HCT116 (cell line): ENCODE data around the gene SLC2A1. TPM values are rescaled to one million over a fixed set of nuclear protein-coding genes. Genes with fewer than 3 reads are reported as not detected.

Experiments used
- ATAC-seq: fragments of 200-7000 bp; cut with Tn5 transposase; 2 replicates; pipeline ENCODE4 v1.9.1; 2020; ENCODE audit warnings: mild to moderate bottlenecking, moderate library complexity
- BruUV-seq: library from RNA; stranded (reverse); fragments of 400-500 nt; replicated peaks from 2 replicates; lab custom pipeline; 2021; lab: Mats Ljungman, UMichigan
- CTCF ChIA-PET: fragments of 300-600 bp; sonication (Branson Sonifier 250); formaldehyde crosslinking; loops from one replicate; lab custom pipeline; 2021; ENCODE audit warnings: antibody characterized with exemption; lab: Charles Lee
- POLR2A ChIA-PET: fragments of 300-600, 350-600 bp; sonication (Branson Sonifier 250); formaldehyde crosslinking; loops from one replicate; lab custom pipeline; 2021; ENCODE audit warnings: antibody characterized with exemption; lab: Charles Lee
- RAD21 ChIA-PET, 2 experiments: fragments of 300-600 bp; sonication (Branson Sonifier 250); formaldehyde crosslinking; loops; one replicate each; lab custom pipeline; 2023; ENCODE audit warnings: low total read pairs in 2 of 2; ENCODE audit not compliant: uncharacterized antibody in 2 of 2, unreplicated experiment in 2 of 2, low non-redundant PET in 1 of 2; lab: Charles Lee
- DNase-seq: peaks from one replicate; pipeline ENCODE4 v3.0.0-alpha.2; 2010; ENCODE audit warnings: low read depth, low spot score
- H2AFZ ChIP-seq: fragments of 200-600 bp; shearing (Covaris generic), sonication (generic); 2 replicates; pipeline ENCODE4 v1.6.1; 2017; ENCODE audit warnings: low read depth, mixed run types, mixed read lengths, antibody characterized with exemption, low read length; ENCODE audit not compliant: poor library complexity, severe bottlenecking
- H3K27ac ChIP-seq: 2 replicates; pipeline ENCODE4 v1.5.1; 2012; ENCODE audit warnings: low read depth, low read length
- H3K27me3 ChIP-seq: fragments of 200-600 bp; sonication (generic); 2 replicates; pipeline ENCODE4 v1.6.1; 2016; ENCODE audit warnings: mixed run types, low read length, mixed read lengths; ENCODE audit not compliant: insufficient read depth
- H3K36me3 ChIP-seq, 2 experiments: fragments of 200-500 bp in 1 of 2; fragments of 200-600 bp in 1 of 2; sonication (Bioruptor generic) in 1 of 2; sonication (generic) in 1 of 2; 2 replicates each; pipeline versions ENCODE4 v1.5.1 to v1.6.1; 2014 to 2016; ENCODE audit warnings: low read length in 2 of 2, inconsistent platforms in 1 of 2, mixed read lengths in 1 of 2, mixed run types in 1 of 2; ENCODE audit not compliant: insufficient read depth in 2 of 2, control insufficient read depth in 1 of 2
- H3K4me1 ChIP-seq, 2 experiments: fragments of 200-600 bp in 1 of 2; sonication (generic) in 1 of 2; 2 replicates each; pipeline versions ENCODE4 v1.5.1 to v1.6.1; 2012 to 2017; ENCODE audit warnings: low read length in 2 of 2, inconsistent platforms in 1 of 2, mild to moderate bottlenecking in 1 of 2, mixed read lengths in 1 of 2, mixed run types in 1 of 2, moderate library complexity in 1 of 2; ENCODE audit not compliant: insufficient read depth in 2 of 2, control insufficient read depth in 1 of 2
- H3K4me2 ChIP-seq: fragments of 200-600 bp; sonication (generic); 2 replicates; pipeline ENCODE4 v1.6.1; 2017; ENCODE audit warnings: mixed run types, low read length, mixed read lengths
- H3K4me3 ChIP-seq, 2 experiments: fragments of 200-600 bp in 1 of 2; sonication (generic) in 1 of 2; replicated peaks in 1 of 2; 2 replicates each; pipeline ENCODE4 v1.5.1; 2011 to 2016; ENCODE audit warnings: low read length in 2 of 2, control low read depth in 1 of 2, low read depth in 1 of 2, mild to moderate bottlenecking in 1 of 2, mixed read lengths in 1 of 2, mixed run types in 1 of 2
- H3K79me2 ChIP-seq: fragments of 200-600 bp; sonication (generic); 2 replicates; pipeline ENCODE4 v1.6.1; 2017; ENCODE audit warnings: mild to moderate bottlenecking, mixed run types, low read length, moderate library complexity, mixed read lengths; ENCODE audit not compliant: insufficient read depth
- H3K9ac ChIP-seq: fragments of 200-600 bp; sonication (generic); 2 replicates; pipeline ENCODE4 v1.6.1; 2016; ENCODE audit warnings: low read length, mixed read lengths
- H3K9me2 ChIP-seq: fragments of 200-600 bp; sonication (generic), shearing (Covaris generic); 2 replicates; pipeline ENCODE4 v1.6.1; 2017; ENCODE audit warnings: mixed run types, mild to moderate bottlenecking, moderate library complexity; ENCODE audit not compliant: insufficient read depth
- H3K9me3 ChIP-seq, 2 experiments: fragments of 200-500 bp in 1 of 2; fragments of 200-600 bp in 1 of 2; sonication (Bioruptor generic) in 1 of 2; sonication (generic) in 1 of 2; 2 replicates each; pipeline ENCODE4 v1.6.1; 2014 to 2017; ENCODE audit warnings: low read length in 2 of 2, mixed read lengths in 2 of 2, inconsistent platforms in 1 of 2, low read depth in 1 of 2, mild to moderate bottlenecking in 1 of 2, mixed run types in 1 of 2, moderate library complexity in 1 of 2; ENCODE audit not compliant: control insufficient read depth in 1 of 2, insufficient read depth in 1 of 2
- H4K20me1 ChIP-seq: fragments of 200-600 bp; sonication (generic), shearing (Covaris generic); 2 replicates; pipeline ENCODE4 v1.6.1; 2017; ENCODE audit warnings: mixed run types, mild to moderate bottlenecking, moderate library complexity; ENCODE audit not compliant: insufficient read depth
- ATF3 ChIP-seq: IDR thresholded peaks from 2 replicates; pipeline ENCODE4 v1.6.1; 2012
- CEBPB ChIP-seq: IDR thresholded peaks from 2 replicates; pipeline ENCODE4 v1.6.1; 2012; ENCODE audit warnings: low read depth
- ELF1 ChIP-seq: IDR thresholded peaks from 2 replicates; pipeline ENCODE4 v1.6.1; 2012; ENCODE audit warnings: low read depth, borderline replicate concordance
- MAX ChIP-seq: IDR thresholded peaks from 2 replicates; pipeline ENCODE4 v1.6.1; 2012
- ZFX ChIP-seq: fragments of 450-650 bp; IDR thresholded peaks from 2 replicates; pipeline ENCODE4 v1.6.1; 2017
- ZNF274 ChIP-seq: fragments of 200-500 bp; sonication (Bioruptor generic); IDR thresholded peaks from 2 replicates; pipeline ENCODE4 v1.6.1; 2014; ENCODE audit warnings: mild to moderate bottlenecking, low read depth, low read length, inconsistent platforms
- intact Hi-C: fragments of 100-400 bp; cut with micrococcal nuclease; formaldehyde crosslinking; loops from 2 replicates; pipeline ENCODE4 v1.10.0; 2022
- total RNA-seq: library from RNA; stranded (reverse); gene quantifications from one replicate; pipeline ENCODE4 v1.2.1, GENCODE V29; 2021; ENCODE audit not compliant: unreplicated experiment

SLC2A1 gene
- total RNA-seq, 1 experiment from 2014 or later, result 248 TPM

GRCh38 chr1:42981255-42981805 lies 22.7 kb upstream of the SLC2A1 start:
- Histone ChIP-seq H3K27me3 (no peaks in the 10 kb centered on the region), H3K4me3 (no peak overlapping the region), H3K9me2 (no peaks in the 10 kb centered on the region), H3K4me2 (no peak overlapping the region), H4K20me1 (no peaks in the 10 kb centered on the region), H3K9me3 (no peaks in the 10 kb centered on the region), H2AFZ (no peak overlapping the region), H3K79me2 (no peaks in the 10 kb centered on the region), H3K9ac (no peak overlapping the region), H3K36me3 (no peaks in the 10 kb centered on the region), H3K4me1 (no peaks in the 10 kb centered on the region), H3K27ac (no peak overlapping the region)
- no peak for DNase-seq
- no TSS peak for BruUV-seq
- intact Hi-C loops, result no loop called here
- POLR2A ChIA-PET, result no interaction called here
- ATAC-seq, result no peak
- CTCF ChIA-PET, result no interaction called here
- RAD21 ChIA-PET, result no interaction called here
- TF ChIP-seq CEBPB (no peak), ATF3 (no peak), MAX (no peak), ELF1 (no peak)

GRCh38 chr1:42979896-42980800 lies 21.5 kb upstream of the SLC2A1 start:
- intact Hi-C loops, result no loop called here
- no TSS peak for BruUV-seq
- no peak overlapping the region for H2AFZ ChIP-seq
- H3K4me3 ChIP-seq, result no peak overlapping the region
- no peaks in the 10 kb centered on the region for H3K9me2 ChIP-seq
- H3K36me3 ChIP-seq, result no peaks in the 10 kb centered on the region
- CTCF ChIA-PET, result no interaction called here
- H3K9ac ChIP-seq, result no peak overlapping the region
- H4K20me1 ChIP-seq, result no peaks in the 10 kb centered on the region
- H3K9me3 ChIP-seq, result no peaks in the 10 kb centered on the region
- no peak for TF ChIP-seq ZFX
- no peak for TF ChIP-seq ELF1
- TF ChIP-seq CEBPB, result no peak
- TF ChIP-seq ZNF274, result no peak
- ATAC-seq (no peak), DNase-seq (no peak)
- RAD21 ChIA-PET, result no interaction called here
- no peaks in the 10 kb centered on the region for H3K27me3 ChIP-seq
- H3K27ac ChIP-seq, result no peak overlapping the region
- no peaks in the 10 kb centered on the region for H3K4me1 ChIP-seq
- no peaks in the 10 kb centered on the region for H3K79me2 ChIP-seq
- POLR2A ChIA-PET, result no interaction called here
- no peak overlapping the region for H3K4me2 ChIP-seq
